ENCODE results near the gene VASH1.

GRCh38 chr14:76830556-76830955, 69.3 kb downstream of the VASH1 start:
- TF ChIP-seq CTCF (IDR thresholded peaks at IDR 0.05 in 8 of 11, conservative IDR thresholded peaks at IDR 0.05 in 3 of 11): no peak
- TF ChIP-seq POLR2A (IDR thresholded peaks at IDR 0.05): no peak
- no peak for TF ChIP-seq POLR2AphosphoS5 (IDR thresholded peaks at IDR 0.05)
